GM18517 (cell line): ENCODE data around the gene THBS4.
A peak's percentile ranks its signal among the peaks of the same experiment; 100 is the strongest.
"Not testable (repeated sequence)": the region's sequence is repeated elsewhere in the genome, so short reads cannot be mapped to it uniquely, and the experiment has no call there.

Experiments used
- ATAC-seq: cut with Tn5 transposase; IDR thresholded peaks from one replicate; pipeline ENCODE4 v1.9.1; 2021; ENCODE audit warnings: mild to moderate bottlenecking, moderate library complexity; ENCODE audit not compliant: unreplicated experiment

The THBS4 gene

DNA sequence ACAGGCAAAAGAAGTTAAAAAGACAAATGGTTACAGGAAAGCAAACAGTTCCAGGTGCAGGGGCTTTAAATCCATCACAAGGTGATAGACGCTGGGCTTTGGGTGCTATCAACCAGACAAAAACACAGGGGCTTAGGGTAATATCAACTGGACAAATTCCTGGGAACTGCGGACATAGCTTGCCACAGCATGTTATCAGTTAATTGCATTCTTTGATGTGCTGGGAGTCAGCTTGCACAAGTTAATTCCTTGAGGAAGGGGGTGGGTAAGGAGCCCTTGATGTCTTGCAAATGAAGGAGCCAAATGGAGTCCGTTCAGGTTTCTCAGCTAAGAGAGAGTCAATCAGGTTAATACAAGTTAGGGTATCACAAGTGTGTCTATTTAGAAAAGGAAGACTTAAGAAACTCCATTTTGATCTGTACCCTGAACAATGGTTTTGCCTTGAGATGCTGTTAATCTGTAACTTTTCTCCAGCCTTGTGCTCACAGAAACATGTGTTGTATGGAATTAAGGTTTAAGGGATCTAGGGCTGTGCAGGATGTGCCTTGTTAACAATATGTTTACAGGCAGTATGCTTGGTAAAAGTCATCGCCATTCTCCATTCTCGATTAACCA, 76.3 kb downstream of the THBS4 start:
- not testable (repeated sequence) for ATAC-seq

DNA sequence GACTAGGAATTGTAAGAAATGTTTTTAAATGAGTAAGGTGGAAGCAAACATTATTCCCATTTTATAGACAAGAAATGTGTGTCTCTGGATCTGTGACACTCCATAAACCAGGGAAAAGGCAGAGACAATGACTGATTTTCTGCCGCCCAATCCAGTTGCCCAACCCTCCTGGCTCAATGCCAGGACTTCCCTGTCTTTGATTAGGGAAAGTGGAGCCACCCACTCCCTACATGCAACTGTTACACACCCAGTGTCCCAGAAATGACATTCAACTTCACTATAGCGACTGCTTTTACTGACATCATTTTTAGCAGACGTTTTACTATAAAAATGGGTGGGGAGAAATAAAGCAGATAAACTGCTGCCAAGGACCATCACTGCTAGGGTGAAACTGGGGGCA, 79.7 kb downstream of the THBS4 start:
- ATAC-seq, result no peak

DNA sequence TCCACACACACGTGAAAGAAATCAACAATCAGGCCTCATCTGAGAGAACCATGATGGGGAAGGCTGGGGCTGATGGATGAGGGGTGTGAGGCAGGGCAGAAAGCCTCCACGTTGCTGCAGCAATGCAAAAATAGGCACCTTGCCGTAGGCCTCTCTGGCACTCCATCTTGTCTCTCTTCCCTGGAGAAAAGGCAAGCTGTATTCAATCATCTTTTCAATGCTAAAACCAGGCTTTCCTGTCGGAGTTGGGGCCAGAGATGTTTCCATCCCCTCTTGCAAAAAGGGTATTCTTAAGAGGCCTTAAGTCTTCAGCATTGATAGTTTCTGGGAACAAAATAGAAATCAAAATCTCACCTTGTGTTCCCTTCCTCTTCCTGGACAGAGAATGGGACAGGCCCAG, 80.9 kb downstream of the THBS4 start:
- no peak for ATAC-seq

DNA sequence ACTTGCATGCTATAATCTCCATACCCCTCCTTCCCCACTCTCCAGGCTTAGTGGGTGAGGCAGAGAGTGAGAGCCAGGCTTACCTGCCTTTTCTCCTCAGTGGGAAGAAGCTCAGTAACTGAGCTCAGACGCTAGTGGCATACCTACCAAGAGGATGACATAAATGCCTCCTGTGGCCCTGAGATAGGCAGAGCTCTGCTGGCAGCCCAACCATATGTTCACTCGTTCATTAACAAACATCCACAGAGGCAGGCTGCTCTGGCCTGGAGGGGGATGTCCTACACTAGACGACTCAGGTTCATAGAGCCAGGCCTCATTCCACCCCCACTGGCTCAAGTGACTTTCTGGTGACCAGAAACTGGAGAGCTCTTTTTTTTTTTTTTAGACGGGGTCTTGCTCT, 81.3 kb downstream of the THBS4 start:
- ATAC-seq, result no peak

DNA sequence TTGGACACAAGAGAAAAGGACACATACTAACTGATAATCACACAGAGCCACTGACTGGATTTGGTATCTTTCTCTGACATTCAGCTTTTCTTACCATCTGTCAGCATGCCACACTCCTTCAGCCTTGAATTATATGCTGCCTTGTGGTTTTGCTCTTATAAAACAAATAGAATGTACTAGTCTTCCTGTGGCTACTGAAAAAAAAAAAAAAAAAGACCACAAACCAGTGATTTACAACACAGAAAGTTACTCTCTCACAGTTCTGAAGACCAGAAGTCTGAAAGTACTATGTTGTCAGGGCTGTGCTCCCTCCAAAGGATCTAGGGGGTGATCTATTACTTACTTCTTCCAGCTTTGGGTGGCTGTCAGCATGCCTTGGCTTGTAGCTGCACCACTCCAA, 82.3 kb downstream of the THBS4 start:
- ATAC-seq, result no peak

DNA sequence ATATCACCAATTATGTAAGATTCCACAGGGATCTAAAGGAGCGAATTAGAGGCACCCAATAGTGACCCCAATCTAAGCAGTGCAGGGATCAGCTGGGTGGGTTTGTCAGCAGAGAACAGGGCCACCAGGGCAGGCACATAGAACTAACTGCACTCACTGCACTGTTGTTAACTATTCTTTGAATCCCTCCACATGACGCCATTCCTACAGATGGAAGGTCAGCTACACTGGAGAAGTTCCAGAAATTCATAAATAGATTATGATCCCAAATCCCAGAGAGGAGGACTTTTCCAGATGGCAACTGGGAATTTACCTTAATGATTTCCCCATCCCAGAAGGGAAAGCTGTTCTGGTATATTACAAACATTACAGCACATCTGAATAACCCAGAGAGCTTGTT, 84.2 kb downstream of the THBS4 start:
- no peak for ATAC-seq

DNA sequence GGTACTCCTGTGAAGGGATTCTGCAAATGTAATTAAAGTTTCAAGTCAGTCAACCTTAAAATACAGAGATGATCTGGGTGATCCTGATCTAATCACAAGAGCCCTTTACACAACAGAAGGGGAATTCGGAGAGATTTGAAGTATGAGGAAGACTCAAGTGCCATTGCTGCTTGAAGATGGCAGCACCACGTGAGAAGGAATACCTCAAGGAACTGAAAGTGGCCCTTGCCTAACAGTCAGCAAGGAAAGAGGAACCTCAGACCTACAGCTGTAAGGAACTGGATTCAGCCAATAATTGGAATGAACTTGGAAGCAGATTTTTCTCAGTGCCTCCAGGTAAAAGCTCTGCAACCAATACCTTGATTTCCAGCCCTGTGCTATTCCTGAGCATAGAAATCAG, 87.4 kb downstream of the THBS4 start:
- ATAC-seq, result no peak

DNA sequence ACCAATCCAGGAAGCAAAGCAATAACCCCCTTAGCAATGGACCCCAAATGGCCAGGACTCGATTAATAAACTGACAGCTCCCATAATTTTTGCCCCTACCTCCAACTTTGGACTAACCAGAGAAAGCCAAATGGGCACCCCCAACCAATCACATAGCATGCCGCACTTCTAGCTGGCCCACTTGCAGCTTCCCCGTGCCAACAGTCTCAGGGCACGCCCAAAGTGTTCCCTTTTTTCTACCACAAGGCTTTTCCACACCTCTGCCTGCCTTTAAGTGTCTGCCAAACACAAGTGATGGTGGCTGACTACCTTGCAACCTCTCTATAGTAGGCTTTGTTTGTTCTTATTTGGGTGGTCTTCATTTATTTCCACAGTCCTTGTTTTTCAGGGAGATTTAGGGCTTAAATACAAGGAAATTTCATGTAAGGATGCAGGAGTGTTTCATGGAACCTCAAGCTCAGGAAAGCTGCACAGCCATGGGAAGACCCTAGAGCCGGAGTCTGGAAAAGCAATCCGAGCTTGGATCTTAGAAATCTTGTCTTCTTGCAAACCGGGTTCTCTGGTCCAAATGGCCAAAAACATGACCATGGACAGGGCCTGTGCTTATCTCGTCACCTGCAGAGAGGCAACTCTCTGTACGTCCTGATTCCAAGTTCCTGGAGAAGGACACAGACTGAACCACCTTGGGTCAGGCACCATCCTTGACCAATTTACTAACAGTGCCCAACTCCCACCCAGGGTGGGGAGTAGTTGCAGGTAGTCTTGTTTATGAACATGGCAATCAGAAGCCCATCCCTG, 89.2 kb downstream of the THBS4 start:
- no peak for ATAC-seq

DNA sequence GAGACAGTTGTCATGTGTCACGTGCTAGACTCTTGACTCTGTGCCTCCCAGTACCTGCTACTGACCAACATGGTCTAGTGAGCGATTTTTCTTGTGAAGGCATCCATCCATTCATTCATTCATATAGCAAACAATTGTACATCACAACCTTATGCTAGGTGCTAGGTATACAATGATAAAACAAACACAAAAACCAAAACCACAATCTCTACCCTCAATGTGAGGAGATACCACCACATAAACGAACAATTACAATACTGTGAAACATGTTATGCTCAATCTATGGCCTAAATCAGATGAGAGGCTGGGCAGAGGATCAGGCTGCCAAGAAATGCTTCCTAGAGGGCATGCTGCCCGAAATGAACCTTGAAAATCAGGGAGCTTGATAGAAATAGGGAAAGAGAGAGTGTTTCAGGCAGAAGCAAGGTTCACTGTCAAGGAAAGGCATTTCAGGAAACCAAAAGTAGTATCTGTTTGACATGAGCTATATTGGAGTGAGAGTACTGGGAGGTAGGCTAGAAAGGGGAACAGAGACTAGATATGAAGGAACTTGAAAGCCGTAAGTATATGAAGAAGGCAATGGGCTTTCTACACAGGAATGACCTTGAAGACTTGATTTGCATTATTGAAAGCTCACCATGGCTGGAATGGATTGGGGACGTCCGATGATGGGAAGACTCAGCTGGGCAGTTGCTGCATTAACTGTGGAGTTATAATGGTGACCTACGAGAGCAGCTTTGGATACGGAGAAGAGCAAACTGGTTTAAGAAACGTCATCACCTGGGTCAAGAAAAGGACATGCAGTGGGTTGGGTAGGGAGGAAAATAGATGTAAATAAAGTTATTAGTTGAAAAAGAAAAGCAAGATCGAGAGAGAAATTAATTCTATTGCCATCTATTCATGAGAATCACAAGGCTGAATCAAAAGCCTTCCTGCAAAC, 90.1 kb downstream of the THBS4 start:
- peak; percentile 86 for ATAC-seq

DNA sequence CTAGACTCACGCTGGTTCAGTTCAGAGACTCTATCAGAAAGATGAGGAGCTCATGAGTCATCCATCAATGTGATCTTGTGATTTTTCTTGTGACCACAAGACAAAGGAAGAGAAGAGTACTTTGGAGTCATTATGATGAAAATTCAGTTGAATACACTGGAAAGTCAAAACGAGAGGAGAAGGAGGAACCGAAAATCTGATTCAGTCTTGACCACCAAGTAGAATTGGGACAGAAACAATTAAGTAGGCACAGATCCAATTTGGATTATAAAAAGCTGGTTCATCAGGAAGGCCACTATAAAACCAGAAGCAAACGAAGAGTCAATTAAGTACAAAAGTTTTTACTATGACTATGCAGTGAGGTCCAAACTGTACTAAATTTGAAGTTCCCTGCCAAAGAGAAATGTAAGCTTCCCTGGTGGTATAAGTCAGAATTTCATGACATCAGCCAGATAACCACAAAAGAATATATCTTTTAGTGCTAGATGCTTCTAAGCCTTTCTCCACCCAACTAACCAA, 90.9 kb downstream of the THBS4 start:
- peak; percentile 65 for ATAC-seq

DNA sequence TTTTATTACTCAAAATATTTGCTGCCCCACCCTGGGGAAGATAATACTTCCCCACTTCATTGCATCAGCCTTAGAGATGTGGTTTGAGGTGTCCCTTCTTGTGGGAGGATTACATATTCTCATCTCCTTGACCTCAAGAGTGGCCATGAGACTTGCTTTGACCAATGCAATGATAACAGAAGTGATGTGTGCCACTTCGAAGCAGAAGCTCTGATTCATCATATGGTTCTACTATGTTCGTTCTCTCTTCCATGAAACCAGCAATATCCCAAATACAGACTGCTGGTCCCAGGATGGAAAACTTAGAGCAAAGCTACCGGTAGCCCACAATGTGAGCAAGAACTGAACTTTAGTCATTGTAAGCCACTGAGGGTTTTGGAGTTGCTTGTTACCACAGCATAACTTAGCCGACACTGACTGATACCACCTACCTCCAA, 92.0 kb downstream of the THBS4 start:
- ATAC-seq, result no peak

DNA sequence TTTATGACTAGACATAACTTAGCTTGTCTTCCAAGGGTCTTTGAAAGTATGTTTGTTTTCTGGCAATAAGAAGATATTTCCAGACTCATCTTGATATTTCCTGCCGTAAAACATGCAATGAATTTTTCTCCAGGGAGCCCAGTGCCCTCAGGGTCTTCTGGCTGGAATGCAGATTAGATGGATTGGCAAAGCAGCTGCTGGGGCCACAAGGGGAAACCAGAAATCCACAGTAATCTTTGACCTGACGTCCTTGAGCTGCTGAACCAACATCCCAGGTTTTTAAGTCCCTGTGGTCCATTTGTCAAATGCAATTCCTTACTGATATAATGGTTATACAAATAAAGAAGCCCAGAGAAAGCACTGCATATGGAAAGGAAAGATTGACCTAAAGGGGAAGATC, 93.0 kb downstream of the THBS4 start:
- no peak for ATAC-seq

DNA sequence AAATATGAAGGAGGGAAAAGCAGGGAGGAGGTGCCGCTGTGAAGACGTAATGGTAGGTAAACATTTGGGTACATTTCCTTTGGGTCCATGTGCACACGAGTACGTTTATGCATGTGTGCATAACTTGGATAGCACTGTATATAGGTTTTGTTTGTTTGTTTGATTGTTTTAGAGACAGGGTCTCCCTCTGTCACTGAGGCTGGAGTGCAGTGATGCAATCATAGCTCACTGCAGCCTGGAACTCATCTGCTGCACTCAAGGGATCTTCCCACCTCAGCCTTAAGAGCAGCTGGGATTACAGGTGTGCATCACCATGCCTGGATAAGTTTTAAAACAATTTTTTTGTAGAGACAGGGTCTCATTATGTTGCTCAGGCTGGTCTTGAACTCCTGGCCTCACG, 94.0 kb downstream of the THBS4 start:
- ATAC-seq, result no peak
